GM13977 (cell line): ENCODE data around the gene TSGA10.
"Not testable (repeated sequence)": the region's sequence is repeated elsewhere in the genome, so short reads cannot be mapped to it uniquely, and the experiment has no call there.

Experiments
- DNase-seq: peaks from one replicate; pipeline ENCODE4 v3.0.0; 2012; ENCODE audit warnings: low spot score
- in situ Hi-C: fragments of 300-500 bp; cut with MboI; formaldehyde crosslinking; loops from one replicate; pipeline ENCODE4 v1.12.0; 2022; ENCODE audit warnings: low sequenced_read_pairs, low pct_unique_long_range_greater_than_20kb, mixed read lengths, inconsistent platforms; ENCODE audit not compliant: unreplicated experiment
- TF ChIP-seq, protein P1 (sequence below): IDR thresholded peaks from 2 replicates; pipeline ENCODE4 v1.5.1; 2012; ENCODE audit warnings: mild to moderate bottlenecking, control low read depth; ENCODE audit not compliant: insufficient read depth; ENCODE audit errors: extremely low read depth, missing control alignments

The TSGA10 gene

DNA sequence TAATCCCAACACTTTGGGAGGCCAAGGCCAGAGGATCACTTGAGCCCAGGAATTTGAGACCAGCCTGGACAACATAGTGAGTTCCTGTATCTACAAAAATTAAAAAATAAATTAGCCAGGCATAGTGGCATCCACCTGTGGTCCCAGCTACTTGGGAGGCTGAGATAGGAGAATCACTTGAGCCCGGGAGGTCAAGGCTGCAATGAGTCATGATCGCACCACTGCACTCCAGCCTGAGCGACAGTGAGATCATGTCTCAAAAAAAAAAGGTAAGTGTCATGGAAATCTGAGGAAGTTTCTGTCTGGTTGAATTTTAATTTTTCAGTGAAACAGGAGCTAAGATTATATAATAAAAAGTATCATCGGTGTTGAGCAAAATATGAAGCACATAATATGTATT is 15.7 kb downstream of the TSGA10 start:
- TF ChIP-seq, protein P1, sequence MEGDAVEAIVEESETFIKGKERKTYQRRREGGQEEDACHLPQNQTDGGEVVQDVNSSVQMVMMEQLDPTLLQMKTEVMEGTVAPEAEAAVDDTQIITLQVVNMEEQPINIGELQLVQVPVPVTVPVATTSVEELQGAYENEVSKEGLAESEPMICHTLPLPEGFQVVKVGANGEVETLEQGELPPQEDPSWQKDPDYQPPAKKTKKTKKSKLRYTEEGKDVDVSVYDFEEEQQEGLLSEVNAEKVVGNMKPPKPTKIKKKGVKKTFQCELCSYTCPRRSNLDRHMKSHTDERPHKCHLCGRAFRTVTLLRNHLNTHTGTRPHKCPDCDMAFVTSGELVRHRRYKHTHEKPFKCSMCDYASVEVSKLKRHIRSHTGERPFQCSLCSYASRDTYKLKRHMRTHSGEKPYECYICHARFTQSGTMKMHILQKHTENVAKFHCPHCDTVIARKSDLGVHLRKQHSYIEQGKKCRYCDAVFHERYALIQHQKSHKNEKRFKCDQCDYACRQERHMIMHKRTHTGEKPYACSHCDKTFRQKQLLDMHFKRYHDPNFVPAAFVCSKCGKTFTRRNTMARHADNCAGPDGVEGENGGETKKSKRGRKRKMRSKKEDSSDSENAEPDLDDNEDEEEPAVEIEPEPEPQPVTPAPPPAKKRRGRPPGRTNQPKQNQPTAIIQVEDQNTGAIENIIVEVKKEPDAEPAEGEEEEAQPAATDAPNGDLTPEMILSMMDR: no peak
- in situ Hi-C loops: no loop called here
- DNase-seq: no peak

DNA sequence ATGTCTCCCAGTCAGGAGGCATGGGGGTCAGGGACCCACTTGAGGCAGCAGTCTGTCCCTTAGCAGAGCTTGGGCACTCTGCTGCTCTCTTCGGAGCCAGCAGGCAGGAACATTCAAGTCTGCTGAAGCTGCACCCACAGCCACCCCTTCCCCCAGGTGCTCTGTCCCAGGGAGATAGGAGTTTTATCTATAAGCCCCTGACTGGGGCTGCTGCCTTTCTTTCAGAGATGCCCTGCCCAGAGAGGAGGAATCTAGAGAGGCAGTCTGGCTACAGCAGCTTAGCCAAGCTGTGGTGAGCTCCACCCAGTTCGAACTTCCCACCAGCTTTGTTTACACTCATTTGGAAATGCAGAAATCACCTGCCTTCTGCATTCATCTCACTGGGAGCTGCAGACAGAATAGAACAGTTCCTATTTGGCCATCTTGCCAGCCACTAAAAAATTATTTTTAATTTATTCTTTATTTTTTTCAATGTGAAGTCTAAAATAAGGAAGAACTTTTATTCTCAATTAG is 19.6 kb downstream of the TSGA10 start:
- DNase-seq, in situ Hi-C loops: not testable (repeated sequence)

DNA sequence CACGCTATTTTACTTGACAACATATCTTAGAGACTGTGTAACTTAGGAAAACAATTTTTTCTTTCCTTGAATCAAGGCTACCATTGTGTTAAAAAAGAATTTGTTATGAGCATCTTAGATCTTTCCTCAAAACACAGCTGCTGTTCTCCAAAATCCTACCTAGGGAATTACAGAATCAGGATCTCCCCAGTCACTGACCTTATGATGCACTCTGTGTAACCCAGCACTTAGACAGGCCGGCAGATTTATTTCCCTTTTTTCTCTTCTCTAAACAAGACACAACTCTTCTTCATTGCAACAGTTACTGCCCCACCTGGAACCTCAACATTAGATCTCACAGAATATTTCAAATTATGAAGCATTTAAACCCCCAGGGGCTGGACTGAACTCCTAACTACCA is 26.8 kb downstream of the TSGA10 start:
- in situ Hi-C loops: no loop called here
- TF ChIP-seq, protein P1: no peak
- no peak for DNase-seq

DNA sequence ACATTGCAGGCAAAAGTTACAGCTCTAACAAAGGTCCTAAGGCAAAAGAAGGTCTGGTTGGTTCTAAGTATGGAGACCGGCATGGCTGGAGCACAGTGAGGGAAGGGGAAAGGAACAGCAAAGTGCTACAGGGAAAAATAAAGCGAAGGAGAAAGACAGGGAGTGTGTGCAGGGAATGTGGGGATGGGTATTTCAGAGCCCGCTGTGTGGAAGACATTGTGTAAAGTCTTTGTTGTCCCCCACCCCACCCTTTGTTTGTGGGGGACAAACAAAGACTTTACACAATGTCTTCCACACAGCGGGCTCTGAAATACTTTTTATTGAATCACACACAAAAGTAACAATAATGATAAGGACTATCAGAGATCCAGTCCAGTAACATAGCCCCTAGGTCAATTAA is 42.1 kb downstream of the TSGA10 start:
- no peak for DNase-seq
- TF ChIP-seq, protein P1: no peak
- in situ Hi-C loops: no loop called here

DNA sequence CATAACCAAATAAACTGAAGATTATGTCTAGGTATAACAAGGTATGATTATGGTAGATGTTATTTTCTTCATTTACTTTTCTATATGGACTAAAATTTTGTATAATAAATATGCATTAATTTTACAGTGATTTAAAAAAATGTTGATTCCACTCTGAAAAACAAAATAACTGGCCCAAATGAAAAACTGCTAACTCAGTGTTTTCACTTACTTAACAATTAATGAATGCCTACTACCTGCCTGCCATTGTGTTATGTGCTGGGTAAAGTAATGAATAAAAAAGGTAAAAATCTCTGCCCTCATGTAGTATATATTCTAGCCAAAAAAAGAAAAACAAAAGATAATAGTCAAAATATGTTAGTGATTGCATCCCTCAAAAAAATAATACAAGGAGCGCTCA is 42.8 kb downstream of the TSGA10 start:
- DNase-seq: no peak
- TF ChIP-seq, protein P1: no peak
- in situ Hi-C loops: no loop called here

DNA sequence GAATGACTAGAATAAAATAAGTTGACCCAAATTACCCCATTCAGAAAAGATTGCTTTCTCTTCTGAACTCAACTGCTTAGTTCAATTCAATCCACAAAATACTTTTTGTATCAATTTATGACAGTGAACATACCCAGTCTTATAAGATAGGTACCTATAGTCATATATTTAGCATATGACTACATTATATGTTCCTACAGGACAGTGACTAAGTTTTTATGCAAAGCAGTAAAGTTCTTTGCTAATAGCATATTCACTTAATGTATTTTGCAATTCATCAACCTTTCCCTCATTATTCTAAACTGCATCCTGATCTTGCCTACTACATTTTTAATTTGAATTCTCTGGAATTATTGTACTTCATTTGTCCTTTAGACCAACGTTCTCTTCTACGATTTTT is 43.5 kb downstream of the TSGA10 start:
- TF ChIP-seq, protein P1: no peak
- in situ Hi-C loops: no loop called here
- no peak for DNase-seq

DNA sequence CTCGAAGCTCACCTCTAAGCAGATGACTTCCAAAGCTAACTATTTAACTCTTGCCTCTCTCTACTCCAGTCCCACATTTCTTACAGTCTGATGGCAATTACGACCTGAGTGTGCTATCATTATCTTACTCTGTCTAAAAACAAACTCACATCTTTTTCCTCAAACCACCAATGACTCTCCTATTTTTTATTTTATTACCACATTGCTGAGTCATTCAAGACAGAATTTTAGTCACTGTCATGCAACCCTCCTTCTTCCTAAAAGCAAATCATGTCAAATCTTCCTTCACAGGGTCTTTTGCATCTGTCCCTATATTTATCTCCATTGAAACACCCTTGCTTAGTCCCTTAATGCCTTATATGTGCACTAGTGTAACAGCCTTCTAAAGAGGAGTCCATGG is 47.8 kb downstream of the TSGA10 start:
- in situ Hi-C loops: no loop called here
- DNase-seq: no peak

More for the DNA sequence above, 47.8 kb downstream of the TSGA10 start:
- TF ChIP-seq, protein P1: no peak
